ENCODE data around the gene GATAD2B. TPM values are rescaled to one million over a fixed set of nuclear protein-coding genes. Genes with fewer than 3 reads are reported as not detected.
A peak's percentile ranks its signal among the peaks of the same experiment; 100 is the strongest.
"Not testable (repeated sequence)": the region's sequence is repeated elsewhere in the genome, so short reads cannot be mapped to it uniquely, and the experiment has no call there.

The GATAD2B gene
- total RNA-seq, 1 experiment from 2014 or later = 46.9 TPM

DNA sequence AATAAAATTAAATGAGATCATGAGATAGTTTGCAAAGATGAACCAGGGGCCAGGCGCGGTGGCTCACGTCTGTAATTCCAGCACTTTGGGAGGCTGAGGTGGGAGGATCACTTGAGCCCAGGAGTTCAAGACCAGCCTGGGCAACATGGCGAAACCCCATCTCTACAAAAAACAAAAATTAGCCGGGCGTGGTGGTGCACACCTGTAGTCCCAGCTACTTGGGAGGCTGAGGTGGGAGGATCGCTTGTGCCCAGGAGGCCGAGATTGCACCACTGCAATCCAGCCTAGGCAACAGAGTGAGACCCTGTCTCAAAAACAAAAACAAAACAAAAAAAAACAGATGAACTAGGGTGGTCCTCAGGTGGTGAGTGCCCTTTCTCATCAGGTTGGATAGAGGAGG, 140.1 kb downstream of the GATAD2B start:
- ATAC-seq; POLR2A ChIA-PET; H3K9me3 Mint-ChIP-seq; CTCF ChIA-PET; H3K27me3 Mint-ChIP-seq (ENCODE audit: low read depth); H3K36me3 Mint-ChIP-seq; DNase-seq (ENCODE audit: low spot score): not testable (repeated sequence)
- Mint-ChIP-seq H3K4me1 (peaks cover 13% of the 10 kb centered on the region), H3K4me3 (peak overlapping the region; percentile 83), H3K27ac (peak overlapping the region; percentile 98)

DNA sequence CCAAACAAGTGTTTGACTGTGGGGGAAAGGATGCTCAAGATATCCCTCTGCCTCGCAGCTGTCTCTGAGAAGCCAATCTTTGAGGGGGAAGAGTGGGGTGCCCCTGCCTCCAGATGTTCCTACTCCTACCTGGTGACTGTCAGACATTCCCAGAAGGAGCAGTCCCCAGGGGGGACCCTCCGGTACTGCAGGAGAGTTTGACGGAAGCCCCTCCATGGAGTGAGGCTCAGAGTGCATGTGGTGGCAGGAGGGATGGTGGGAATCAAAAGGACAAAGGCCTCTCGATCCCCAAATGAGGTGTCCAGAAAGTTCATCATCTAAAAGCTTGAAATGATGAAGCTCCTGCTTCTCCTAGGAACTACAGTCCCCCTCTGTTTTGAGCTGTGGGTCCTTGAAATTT, 142.2 kb downstream of the GATAD2B start:
- TF ChIP-seq, protein P1, sequence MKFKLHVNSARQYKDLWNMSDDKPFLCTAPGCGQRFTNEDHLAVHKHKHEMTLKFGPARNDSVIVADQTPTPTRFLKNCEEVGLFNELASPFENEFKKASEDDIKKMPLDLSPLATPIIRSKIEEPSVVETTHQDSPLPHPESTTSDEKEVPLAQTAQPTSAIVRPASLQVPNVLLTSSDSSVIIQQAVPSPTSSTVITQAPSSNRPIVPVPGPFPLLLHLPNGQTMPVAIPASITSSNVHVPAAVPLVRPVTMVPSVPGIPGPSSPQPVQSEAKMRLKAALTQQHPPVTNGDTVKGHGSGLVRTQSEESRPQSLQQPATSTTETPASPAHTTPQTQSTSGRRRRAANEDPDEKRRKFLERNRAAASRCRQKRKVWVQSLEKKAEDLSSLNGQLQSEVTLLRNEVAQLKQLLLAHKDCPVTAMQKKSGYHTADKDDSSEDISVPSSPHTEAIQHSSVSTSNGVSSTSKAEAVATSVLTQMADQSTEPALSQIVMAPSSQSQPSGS (CRISPR knock-in tag; IDR thresholded peaks at IDR 0.05; ENCODE audit: borderline replicate concordance, low read depth) = no peak
- ChIA-PET CTCF (no interaction called here), POLR2A (interaction anchor here (0.6 to 1.0 kb wide), 2 partner anchors 16 to 194 kb away, joined by 3 read pairs; no protein-coding TSS in a partner anchor)
- Mint-ChIP-seq H3K9me3 (no peaks in the 10 kb centered on the region), H3K36me3 (peaks cover 3% of the 10 kb centered on the region), H3K4me1 (peaks cover 25% of the 10 kb centered on the region), H3K27ac (no peak overlapping the region), H3K4me3 (no peak overlapping the region), H3K27me3 (ENCODE audit: low read depth) (no peaks in the 10 kb centered on the region)
- DNase-seq (ENCODE audit: low spot score) (no peak), ATAC-seq (no peak)

DNA sequence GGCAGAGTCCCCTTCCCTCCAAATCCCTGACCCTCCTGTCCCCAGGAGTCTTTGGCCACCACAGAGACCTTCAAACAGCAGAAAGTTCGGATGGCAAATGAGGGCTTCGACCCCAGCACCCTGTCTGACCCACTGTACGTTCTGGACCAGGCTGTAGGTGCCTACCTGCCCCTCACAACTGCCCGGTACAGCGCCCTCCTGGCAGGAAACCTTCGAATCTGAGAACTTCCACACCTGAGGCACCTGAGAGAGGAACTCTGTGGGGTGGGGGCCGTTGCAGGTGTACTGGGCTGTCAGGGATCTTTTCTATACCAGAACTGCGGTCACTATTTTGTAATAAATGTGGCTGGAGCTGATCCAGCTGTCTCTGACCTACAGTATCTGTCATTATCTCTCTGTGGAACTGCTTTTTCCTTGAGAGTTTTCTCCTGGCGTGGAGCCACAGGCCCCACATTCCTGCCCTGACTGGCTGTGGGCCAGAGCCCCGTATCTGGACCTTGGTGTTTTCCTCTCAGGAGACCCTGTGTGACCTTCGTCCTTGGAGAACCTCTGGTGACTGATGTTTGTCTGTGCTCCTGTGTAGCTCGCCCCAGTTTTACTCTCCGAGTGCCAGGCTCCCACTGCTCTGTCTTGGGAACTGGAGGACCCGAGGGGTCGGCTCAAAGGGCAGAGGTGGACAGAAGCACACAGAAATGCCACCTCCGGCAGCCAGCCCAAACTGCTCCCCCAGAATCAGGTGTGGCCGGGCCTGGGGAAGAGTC, 142.8 kb downstream of the GATAD2B start:
- H3K4me1 Mint-ChIP-seq = peaks cover 25% of the 10 kb centered on the region
- H3K9me3 Mint-ChIP-seq = no peaks in the 10 kb centered on the region
- no peak overlapping the region for H3K27ac Mint-ChIP-seq
- H3K4me3 Mint-ChIP-seq = no peak overlapping the region
- no peak for ATAC-seq
- DNase-seq (ENCODE audit: low spot score) = no peak
- H3K36me3 Mint-ChIP-seq = peaks cover 3% of the 10 kb centered on the region
- H3K27me3 Mint-ChIP-seq (ENCODE audit: low read depth) = no peaks in the 10 kb centered on the region
- CTCF ChIA-PET = interaction anchor here (1.2 kb wide), 1 partner anchor 102 kb away, joined by 3 read pairs; the partner anchor contains the start of gene NPR1
- POLR2A ChIA-PET = interaction anchor here (1.0 kb wide), 1 partner anchor 17 kb away, joined by 3 read pairs; no protein-coding TSS in a partner anchor
- TF ChIP-seq TEAD4 (CRISPR knock-in tag; IDR thresholded peaks at IDR 0.05) (no peak), CBFB (CRISPR knock-in tag; IDR thresholded peaks at IDR 0.05; ENCODE audit: low read depth) (no peak), NFYB (CRISPR knock-in tag; conservative IDR thresholded peaks at IDR 0.05; ENCODE audit: low read depth) (no peak), ZNF263 (CRISPR knock-in tag; IDR thresholded peaks at IDR 0.05; ENCODE audit: low read depth) (no peak), MXD4 (CRISPR knock-in tag; IDR thresholded peaks at IDR 0.05; ENCODE audit: borderline replicate concordance) (no peak), NFATC4 (CRISPR knock-in tag; IDR thresholded peaks at IDR 0.05) (no peak), SOX15 (CRISPR knock-in tag; IDR thresholded peaks at IDR 0.05) (no peak), FOXJ3 (CRISPR knock-in tag; IDR thresholded peaks at IDR 0.05; ENCODE audit: borderline replicate concordance) (no peak)
- TF ChIP-seq, protein P2, sequence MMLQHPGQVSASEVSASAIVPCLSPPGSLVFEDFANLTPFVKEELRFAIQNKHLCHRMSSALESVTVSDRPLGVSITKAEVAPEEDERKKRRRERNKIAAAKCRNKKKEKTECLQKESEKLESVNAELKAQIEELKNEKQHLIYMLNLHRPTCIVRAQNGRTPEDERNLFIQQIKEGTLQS (CRISPR knock-in tag; conservative IDR thresholded peaks at IDR 0.05) = no peak
- TF ChIP-seq, protein P3, sequence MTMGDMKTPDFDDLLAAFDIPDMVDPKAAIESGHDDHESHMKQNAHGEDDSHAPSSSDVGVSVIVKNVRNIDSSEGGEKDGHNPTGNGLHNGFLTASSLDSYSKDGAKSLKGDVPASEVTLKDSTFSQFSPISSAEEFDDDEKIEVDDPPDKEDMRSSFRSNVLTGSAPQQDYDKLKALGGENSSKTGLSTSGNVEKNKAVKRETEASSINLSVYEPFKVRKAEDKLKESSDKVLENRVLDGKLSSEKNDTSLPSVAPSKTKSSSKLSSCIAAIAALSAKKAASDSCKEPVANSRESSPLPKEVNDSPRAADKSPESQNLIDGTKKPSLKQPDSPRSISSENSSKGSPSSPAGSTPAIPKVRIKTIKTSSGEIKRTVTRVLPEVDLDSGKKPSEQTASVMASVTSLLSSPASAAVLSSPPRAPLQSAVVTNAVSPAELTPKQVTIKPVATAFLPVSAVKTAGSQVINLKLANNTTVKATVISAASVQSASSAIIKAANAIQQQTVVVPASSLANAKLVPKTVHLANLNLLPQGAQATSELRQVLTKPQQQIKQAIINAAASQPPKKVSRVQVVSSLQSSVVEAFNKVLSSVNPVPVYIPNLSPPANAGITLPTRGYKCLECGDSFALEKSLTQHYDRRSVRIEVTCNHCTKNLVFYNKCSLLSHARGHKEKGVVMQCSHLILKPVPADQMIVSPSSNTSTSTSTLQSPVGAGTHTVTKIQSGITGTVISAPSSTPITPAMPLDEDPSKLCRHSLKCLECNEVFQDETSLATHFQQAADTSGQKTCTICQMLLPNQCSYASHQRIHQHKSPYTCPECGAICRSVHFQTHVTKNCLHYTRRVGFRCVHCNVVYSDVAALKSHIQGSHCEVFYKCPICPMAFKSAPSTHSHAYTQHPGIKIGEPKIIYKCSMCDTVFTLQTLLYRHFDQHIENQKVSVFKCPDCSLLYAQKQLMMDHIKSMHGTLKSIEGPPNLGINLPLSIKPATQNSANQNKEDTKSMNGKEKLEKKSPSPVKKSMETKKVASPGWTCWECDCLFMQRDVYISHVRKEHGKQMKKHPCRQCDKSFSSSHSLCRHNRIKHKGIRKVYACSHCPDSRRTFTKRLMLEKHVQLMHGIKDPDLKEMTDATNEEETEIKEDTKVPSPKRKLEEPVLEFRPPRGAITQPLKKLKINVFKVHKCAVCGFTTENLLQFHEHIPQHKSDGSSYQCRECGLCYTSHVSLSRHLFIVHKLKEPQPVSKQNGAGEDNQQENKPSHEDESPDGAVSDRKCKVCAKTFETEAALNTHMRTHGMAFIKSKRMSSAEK (CRISPR knock-in tag; IDR thresholded peaks at IDR 0.05; ENCODE audit: borderline replicate concordance) = no peak
- TF ChIP-seq, protein P4, sequence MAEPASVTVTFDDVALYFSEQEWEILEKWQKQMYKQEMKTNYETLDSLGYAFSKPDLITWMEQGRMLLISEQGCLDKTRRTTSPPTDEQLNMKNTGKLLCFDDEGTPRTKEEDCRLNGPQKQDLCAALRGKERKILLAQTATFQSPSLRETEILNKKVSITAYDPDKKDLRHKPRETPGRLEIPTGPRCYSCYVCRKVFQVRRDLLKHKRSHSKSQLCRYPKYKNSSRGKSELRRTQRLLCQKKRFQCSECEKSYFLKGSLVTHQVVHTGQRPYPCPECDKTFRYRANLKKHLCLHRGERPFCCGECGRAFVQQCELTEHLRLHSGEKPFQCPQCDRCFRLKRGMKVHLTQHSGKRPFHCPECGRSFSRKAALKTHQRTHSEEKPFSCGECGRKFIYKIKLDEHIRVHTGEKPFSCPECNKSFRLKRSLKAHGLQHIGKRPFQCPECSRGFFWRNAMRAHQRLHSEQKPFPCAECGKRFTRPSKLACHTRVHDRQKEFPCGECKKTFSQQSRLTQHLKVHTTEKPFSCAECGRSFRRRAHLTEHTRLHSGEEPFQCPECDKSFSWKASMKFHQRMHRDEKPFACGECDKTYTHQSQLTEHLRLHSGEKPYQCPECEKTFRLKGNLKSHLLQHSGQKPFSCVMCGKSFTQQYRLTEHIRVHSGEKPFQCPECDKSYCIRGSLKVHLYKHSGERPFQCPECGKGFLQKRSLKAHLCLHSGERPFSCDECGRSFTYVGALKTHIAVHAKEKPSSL (CRISPR knock-in tag; conservative IDR thresholded peaks at IDR 0.05) = no peak
- TF ChIP-seq, protein P5, sequence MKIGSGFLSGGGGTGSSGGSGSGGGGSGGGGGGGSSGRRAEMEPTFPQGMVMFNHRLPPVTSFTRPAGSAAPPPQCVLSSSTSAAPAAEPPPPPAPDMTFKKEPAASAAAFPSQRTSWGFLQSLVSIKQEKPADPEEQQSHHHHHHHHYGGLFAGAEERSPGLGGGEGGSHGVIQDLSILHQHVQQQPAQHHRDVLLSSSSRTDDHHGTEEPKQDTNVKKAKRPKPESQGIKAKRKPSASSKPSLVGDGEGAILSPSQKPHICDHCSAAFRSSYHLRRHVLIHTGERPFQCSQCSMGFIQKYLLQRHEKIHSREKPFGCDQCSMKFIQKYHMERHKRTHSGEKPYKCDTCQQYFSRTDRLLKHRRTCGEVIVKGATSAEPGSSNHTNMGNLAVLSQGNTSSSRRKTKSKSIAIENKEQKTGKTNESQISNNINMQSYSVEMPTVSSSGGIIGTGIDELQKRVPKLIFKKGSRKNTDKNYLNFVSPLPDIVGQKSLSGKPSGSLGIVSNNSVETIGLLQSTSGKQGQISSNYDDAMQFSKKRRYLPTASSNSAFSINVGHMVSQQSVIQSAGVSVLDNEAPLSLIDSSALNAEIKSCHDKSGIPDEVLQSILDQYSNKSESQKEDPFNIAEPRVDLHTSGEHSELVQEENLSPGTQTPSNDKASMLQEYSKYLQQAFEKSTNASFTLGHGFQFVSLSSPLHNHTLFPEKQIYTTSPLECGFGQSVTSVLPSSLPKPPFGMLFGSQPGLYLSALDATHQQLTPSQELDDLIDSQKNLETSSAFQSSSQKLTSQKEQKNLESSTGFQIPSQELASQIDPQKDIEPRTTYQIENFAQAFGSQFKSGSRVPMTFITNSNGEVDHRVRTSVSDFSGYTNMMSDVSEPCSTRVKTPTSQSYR (CRISPR knock-in tag; IDR thresholded peaks at IDR 0.05) = no peak
- TF ChIP-seq, protein P6, sequence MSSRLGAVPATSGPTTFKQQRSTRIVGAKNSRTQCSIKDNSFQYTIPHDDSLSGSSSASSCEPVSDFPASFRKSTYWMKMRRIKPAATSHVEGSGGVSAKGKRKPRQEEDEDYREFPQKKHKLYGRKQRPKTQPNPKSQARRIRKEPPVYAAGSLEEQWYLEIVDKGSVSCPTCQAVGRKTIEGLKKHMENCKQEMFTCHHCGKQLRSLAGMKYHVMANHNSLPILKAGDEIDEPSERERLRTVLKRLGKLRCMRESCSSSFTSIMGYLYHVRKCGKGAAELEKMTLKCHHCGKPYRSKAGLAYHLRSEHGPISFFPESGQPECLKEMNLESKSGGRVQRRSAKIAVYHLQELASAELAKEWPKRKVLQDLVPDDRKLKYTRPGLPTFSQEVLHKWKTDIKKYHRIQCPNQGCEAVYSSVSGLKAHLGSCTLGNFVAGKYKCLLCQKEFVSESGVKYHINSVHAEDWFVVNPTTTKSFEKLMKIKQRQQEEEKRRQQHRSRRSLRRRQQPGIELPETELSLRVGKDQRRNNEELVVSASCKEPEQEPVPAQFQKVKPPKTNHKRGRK (CRISPR knock-in tag; IDR thresholded peaks at IDR 0.05; ENCODE audit: borderline replicate concordance) = no peak
- TF ChIP-seq, protein P7, sequence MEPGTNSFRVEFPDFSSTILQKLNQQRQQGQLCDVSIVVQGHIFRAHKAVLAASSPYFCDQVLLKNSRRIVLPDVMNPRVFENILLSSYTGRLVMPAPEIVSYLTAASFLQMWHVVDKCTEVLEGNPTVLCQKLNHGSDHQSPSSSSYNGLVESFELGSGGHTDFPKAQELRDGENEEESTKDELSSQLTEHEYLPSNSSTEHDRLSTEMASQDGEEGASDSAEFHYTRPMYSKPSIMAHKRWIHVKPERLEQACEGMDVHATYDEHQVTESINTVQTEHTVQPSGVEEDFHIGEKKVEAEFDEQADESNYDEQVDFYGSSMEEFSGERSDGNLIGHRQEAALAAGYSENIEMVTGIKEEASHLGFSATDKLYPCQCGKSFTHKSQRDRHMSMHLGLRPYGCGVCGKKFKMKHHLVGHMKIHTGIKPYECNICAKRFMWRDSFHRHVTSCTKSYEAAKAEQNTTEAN (CRISPR knock-in tag; IDR thresholded peaks at IDR 0.05) = no peak

Measured in WTC11 (cell line).